OCI-LY7 (cell line): Measurements from ENCODE around the gene IQGAP1.

Experiments
- CTCF ChIP-seq: fragments of 200-600 bp; sonication (generic); conservative IDR thresholded peaks from 2 replicates; pipeline ENCODE4 v1.5.1; 2014; ENCODE audit warnings: mild to moderate bottlenecking, antibody characterized with exemption, low read length, moderate library complexity, mixed read lengths
- EZH2phosphoT487 ChIP-seq: fragments of 200-600 bp; sonication (generic); IDR thresholded peaks from 2 replicates; pipeline ENCODE4 v1.6.1; 2018; ENCODE audit warnings: low read depth, borderline replicate concordance, mild to moderate bottlenecking, mixed run types, antibody characterized with exemption, low read length, moderate library complexity, mixed read lengths

GRCh38 chr15:90400759-90401314 lies 12.8 kb downstream of the IQGAP1 start:
- no peak for TF ChIP-seq EZH2phosphoT487
- TF ChIP-seq CTCF: no peak
